Type B pancreatic cell (in vitro differentiated cells): Measurements from ENCODE around the gene EDN3. TPM values are rescaled to one million over a fixed set of nuclear protein-coding genes. Genes with fewer than 3 reads are reported as not detected.

Experiments
- DNase-seq: peaks from one replicate; pipeline ENCODE4 v3.0.0; 2021; ENCODE audit warnings: mixed read lengths; ENCODE audit not compliant: unreplicated experiment; ENCODE audit errors: extremely low spot score
- H3K27ac Mint-ChIP-seq: 2 replicates; pipeline ENCODE4 v1.8.0; 2021; ENCODE audit warnings: mild to moderate bottlenecking, mixed read lengths
- H3K27me3 Mint-ChIP-seq: 2 replicates; pipeline ENCODE4 v1.8.0; 2021; ENCODE audit warnings: mixed read lengths
- H3K36me3 Mint-ChIP-seq: 2 replicates; pipeline ENCODE4 v1.8.0; 2021; ENCODE audit warnings: mixed read lengths
- H3K4me1 Mint-ChIP-seq: one replicate; pipeline ENCODE4 v1.8.0; 2021; ENCODE audit warnings: mixed read lengths; ENCODE audit not compliant: unreplicated experiment
- H3K4me3 Mint-ChIP-seq: 2 replicates; pipeline ENCODE4 v1.8.0; 2021; ENCODE audit warnings: mild to moderate bottlenecking, mixed read lengths
- H3K9me3 Mint-ChIP-seq: 2 replicates; pipeline ENCODE4 v1.8.0; 2021; ENCODE audit warnings: mixed read lengths
- total RNA-seq: library from RNA; stranded (reverse); gene quantifications from 2 replicates; pipeline ENCODE4 v1.2.1, GENCODE V29; 2021; ENCODE audit warnings: low replicate concordance
- TF ChIP-seq, protein P1 (sequence below): fragments of 200-600 bp; sonication (generic); conservative IDR thresholded peaks from 2 replicates; pipeline ENCODE4 v1.5.0; 2021; ENCODE audit warnings: antibody characterized with exemption, mild to moderate bottlenecking

The EDN3 gene
- total RNA-seq, 1 donor from 2014 or later = 30.4 TPM

GRCh38 chr20:59295531-59295930 lies 4.9 kb upstream of the EDN3 start:
- H3K36me3 Mint-ChIP-seq = no peaks in the 10 kb centered on the region
- no peak overlapping the region for H3K4me3 Mint-ChIP-seq
- DNase-seq = no peak
- TF ChIP-seq, protein P1, sequence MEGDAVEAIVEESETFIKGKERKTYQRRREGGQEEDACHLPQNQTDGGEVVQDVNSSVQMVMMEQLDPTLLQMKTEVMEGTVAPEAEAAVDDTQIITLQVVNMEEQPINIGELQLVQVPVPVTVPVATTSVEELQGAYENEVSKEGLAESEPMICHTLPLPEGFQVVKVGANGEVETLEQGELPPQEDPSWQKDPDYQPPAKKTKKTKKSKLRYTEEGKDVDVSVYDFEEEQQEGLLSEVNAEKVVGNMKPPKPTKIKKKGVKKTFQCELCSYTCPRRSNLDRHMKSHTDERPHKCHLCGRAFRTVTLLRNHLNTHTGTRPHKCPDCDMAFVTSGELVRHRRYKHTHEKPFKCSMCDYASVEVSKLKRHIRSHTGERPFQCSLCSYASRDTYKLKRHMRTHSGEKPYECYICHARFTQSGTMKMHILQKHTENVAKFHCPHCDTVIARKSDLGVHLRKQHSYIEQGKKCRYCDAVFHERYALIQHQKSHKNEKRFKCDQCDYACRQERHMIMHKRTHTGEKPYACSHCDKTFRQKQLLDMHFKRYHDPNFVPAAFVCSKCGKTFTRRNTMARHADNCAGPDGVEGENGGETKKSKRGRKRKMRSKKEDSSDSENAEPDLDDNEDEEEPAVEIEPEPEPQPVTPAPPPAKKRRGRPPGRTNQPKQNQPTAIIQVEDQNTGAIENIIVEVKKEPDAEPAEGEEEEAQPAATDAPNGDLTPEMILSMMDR = no peak
- H3K27me3 Mint-ChIP-seq = peaks cover 51% of the 10 kb centered on the region
- no peak overlapping the region for H3K27ac Mint-ChIP-seq
- peaks cover 51% of the 10 kb centered on the region for H3K4me1 Mint-ChIP-seq
- H3K9me3 Mint-ChIP-seq = no peaks in the 10 kb centered on the region

DNA sequence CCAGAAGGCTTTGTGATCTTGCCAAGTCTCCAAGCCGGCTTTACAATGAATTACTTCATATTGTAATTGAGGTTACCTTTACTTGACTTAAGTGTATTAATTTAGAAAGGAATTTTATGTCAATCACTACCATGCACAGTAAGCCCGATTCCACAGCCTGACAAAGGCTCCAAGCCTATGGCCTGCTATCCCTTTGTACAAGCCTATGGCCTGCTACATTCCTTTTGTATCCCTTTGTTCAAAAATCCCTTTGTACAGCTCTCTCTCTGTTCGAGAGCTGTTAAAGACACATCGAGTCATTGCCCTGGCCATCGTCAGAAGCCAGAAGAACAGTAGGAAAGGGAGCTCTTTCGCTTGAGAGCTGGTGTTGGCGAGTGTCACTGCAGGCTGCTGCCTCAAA lies 2.7 kb upstream of the EDN3 start:
- Mint-ChIP-seq H3K4me1 (peaks cover 37% of the 10 kb centered on the region), H3K4me3 (no peak overlapping the region), H3K27me3 (peaks cover 64% of the 10 kb centered on the region), H3K9me3 (no peaks in the 10 kb centered on the region), H3K36me3 (no peaks in the 10 kb centered on the region), H3K27ac (no peak overlapping the region)
- no peak for DNase-seq
- TF ChIP-seq, protein P1 = no peak

DNA sequence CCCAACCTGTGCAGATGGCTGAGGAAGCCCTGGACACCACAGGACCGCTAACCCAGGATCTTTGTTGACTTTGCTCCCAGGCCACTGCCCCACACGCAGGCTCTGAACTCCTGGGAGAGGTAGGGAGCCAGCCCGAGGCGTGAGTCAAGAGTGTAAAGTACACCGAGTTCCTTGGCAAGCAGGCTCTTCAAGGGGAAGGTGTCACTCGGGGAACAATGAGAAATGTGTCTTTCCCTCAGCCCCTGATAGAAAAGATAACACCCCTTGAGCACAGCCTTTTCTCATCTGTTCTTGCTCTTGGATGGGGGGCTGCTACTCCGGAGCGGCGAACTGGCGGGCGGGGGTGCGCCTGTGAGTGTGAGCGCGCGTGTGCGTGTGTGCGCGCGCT lies 472 bp upstream of the EDN3 start:
- Mint-ChIP-seq H3K27me3 (peaks cover 82% of the 10 kb centered on the region), H3K9me3 (no peaks in the 10 kb centered on the region), H3K27ac (no peak overlapping the region), H3K4me3 (peak overlapping the region; percentile 73), H3K4me1 (peaks cover 41% of the 10 kb centered on the region), H3K36me3 (peaks cover 14% of the 10 kb centered on the region)
- no peak for DNase-seq
- TF ChIP-seq, protein P1 = no peak

GRCh38 chr20:59301343-59302007 lies 1.1 kb downstream of the EDN3 start:
- H3K27ac Mint-ChIP-seq = no peak overlapping the region
- H3K36me3 Mint-ChIP-seq = peaks cover 19% of the 10 kb centered on the region
- no peaks in the 10 kb centered on the region for H3K9me3 Mint-ChIP-seq
- TF ChIP-seq, protein P1 = no peak
- H3K4me1 Mint-ChIP-seq = peaks cover 31% of the 10 kb centered on the region
- DNase-seq = no peak
- peak overlapping the region; percentile 85 for H3K4me3 Mint-ChIP-seq
- peaks cover 75% of the 10 kb centered on the region for H3K27me3 Mint-ChIP-seq

- H3K4me3 Mint-ChIP-seq = no peak overlapping the region
- H3K9me3 Mint-ChIP-seq = no peaks in the 10 kb centered on the region
- peaks cover 37% of the 10 kb centered on the region for H3K4me1 Mint-ChIP-seq
- DNase-seq = no peak
- peaks cover 29% of the 10 kb centered on the region for H3K36me3 Mint-ChIP-seq
- H3K27ac Mint-ChIP-seq = no peak overlapping the region
- H3K27me3 Mint-ChIP-seq = peaks cover 44% of the 10 kb centered on the region
- TF ChIP-seq, protein P1 = no peak
These were observed 5.7 kb downstream of the EDN3 start for GRCh38 chr20:59305908-59306655.
